ENCODE data around the gene NOLC1. TPM values are rescaled to one million over a fixed set of nuclear protein-coding genes. Genes with fewer than 3 reads are reported as not detected.

The NOLC1 gene
- total RNA-seq, result 22.2 and 30.7 TPM in 2 replicates

- H3K4me3 ChIP-seq (ENCODE audit: low read depth, low read length), result peak within 1 kb of the TSS; percentile 97
- TF ChIP-seq, protein P1, sequence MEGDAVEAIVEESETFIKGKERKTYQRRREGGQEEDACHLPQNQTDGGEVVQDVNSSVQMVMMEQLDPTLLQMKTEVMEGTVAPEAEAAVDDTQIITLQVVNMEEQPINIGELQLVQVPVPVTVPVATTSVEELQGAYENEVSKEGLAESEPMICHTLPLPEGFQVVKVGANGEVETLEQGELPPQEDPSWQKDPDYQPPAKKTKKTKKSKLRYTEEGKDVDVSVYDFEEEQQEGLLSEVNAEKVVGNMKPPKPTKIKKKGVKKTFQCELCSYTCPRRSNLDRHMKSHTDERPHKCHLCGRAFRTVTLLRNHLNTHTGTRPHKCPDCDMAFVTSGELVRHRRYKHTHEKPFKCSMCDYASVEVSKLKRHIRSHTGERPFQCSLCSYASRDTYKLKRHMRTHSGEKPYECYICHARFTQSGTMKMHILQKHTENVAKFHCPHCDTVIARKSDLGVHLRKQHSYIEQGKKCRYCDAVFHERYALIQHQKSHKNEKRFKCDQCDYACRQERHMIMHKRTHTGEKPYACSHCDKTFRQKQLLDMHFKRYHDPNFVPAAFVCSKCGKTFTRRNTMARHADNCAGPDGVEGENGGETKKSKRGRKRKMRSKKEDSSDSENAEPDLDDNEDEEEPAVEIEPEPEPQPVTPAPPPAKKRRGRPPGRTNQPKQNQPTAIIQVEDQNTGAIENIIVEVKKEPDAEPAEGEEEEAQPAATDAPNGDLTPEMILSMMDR (IDR thresholded peaks at IDR 0.05; ENCODE audit: insufficient read depth, low read depth, low read length), result no peak
- DNase-seq (ENCODE audit: low read depth), result peak; percentile 100
Observed at GRCh38 chr10:102151774-102152544, at the start of gene NOLC1. Gene NOLC1, plus strand, starts transcription at chr10:102152389. Its CDS starts 22 bp downstream, at chr10:102152411.

DNA sequence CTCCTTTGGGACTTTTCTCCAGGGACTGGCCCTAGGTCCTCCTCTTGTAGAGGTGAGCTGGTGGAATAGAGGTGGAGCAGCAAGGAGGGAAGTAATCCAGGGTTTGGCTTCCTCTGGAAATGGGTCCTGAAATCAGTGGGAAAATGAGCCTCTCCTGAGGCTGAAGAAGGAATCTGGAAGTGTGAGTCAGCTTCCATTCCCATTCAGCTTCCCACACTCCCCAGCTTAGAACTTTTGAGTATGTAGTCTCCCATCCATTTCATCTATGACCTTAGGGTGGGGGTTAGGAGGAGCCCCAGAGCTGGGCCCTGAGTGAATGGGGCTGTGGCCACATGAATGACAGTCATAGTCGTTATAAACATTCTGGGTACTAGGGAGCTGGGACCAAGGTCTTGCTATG, 49.8 kb upstream of the NOLC1 start:
- TF ChIP-seq, protein P1 (IDR thresholded peaks at IDR 0.05; ENCODE audit: insufficient read depth, low read depth, low read length), result no peak
- H3K4me3 ChIP-seq (ENCODE audit: low read depth, low read length), result no peak overlapping the region
- DNase-seq (ENCODE audit: low read depth), result no peak

GRCh38 chr10:102106998-102107397, 45.2 kb upstream of the NOLC1 start:
- TF ChIP-seq, protein P1 (IDR thresholded peaks at IDR 0.05; ENCODE audit: insufficient read depth, low read depth, low read length), result no peak
- no peak overlapping the region for H3K4me3 ChIP-seq (ENCODE audit: low read depth, low read length)
- DNase-seq (ENCODE audit: low read depth), result no peak

DNA sequence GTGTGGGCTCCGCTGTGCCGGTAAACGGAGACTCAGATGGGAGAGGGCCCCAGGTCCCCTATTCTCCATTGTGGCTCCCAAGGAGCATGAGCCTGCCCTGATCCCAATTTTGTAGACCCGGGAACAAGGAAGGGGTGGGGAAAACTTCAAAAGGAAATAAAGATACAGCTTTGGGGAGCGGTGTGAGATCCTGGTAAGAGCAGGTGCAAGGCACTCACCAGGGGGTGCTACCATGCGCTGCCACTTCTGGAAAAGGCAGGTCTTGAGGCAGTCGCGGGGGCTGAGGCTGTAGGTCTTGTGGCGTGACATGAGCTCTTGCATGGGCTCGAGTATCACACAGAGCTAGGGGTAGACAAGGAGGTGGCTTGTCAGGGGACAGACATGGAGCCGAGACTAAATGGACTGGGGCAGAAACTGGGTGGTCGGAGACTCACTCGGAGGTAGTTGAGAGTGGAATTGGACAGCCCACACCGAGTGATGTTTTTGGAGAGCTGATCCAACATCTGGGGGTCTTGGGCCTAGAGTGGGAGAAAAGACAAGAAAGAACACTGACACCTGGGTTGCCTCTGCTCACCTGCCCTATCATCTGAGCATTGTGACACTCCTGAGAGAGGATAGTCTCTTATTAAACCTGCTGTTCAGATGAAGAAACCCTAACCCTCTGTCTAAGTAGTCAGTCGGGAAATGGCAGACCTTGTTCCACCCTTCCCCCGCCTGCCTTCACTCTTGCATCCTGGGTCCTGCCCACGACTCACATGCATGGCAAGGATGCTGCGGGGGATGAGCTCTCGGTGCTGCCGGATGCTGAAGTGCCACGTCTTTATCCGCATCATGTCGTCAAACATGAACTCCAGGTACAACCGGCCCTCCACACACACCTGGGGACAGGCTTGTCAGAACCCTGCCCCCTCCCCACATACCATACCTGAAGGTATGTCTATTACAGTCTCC, 42.7 kb upstream of the NOLC1 start:
- no peak overlapping the region for H3K4me3 ChIP-seq (ENCODE audit: low read depth, low read length)
- DNase-seq (ENCODE audit: low read depth), result no peak
- TF ChIP-seq, protein P1 (IDR thresholded peaks at IDR 0.05; ENCODE audit: insufficient read depth, low read depth, low read length), result no peak

GRCh38 chr10:102111276-102111675, 40.9 kb upstream of the NOLC1 start:
- TF ChIP-seq, protein P1 (IDR thresholded peaks at IDR 0.05; ENCODE audit: insufficient read depth, low read depth, low read length), result no peak
- DNase-seq (ENCODE audit: low read depth), result no peak
- H3K4me3 ChIP-seq (ENCODE audit: low read depth, low read length), result no peak overlapping the region

GRCh38 chr10:102112210-102112817, 39.9 kb upstream of the NOLC1 start:
- TF ChIP-seq, protein P1 (IDR thresholded peaks at IDR 0.05; ENCODE audit: insufficient read depth, low read depth, low read length), result peak; percentile 30
- no peak overlapping the region for H3K4me3 ChIP-seq (ENCODE audit: low read depth, low read length)
- DNase-seq (ENCODE audit: low read depth), result no peak

All from fibroblast of villous mesenchyme (primary cell).